Endodermal cell (in vitro differentiated cells): ENCODE results near the gene CDC45. TPM values are rescaled to one million over a fixed set of nuclear protein-coding genes. Genes with fewer than 3 reads are reported as not detected.

Source experiments
- DNase-seq: peaks from one replicate; pipeline ENCODE4 v3.0.0-alpha.2; 2017
- H3K27ac ChIP-seq: 2 replicates; pipeline ENCODE4 v1.5.1; 2013; ENCODE audit warnings: mild to moderate bottlenecking, low read depth, low read length, moderate library complexity
- H3K27me3 ChIP-seq: 2 replicates; pipeline ENCODE4 v1.6.1; 2013; ENCODE audit warnings: mild to moderate bottlenecking, low read length, moderate library complexity; ENCODE audit not compliant: insufficient read depth, control insufficient read depth, poor library complexity, severe bottlenecking
- H3K36me3 ChIP-seq: 2 replicates; pipeline ENCODE4 v1.7.0; 2013; ENCODE audit warnings: mild to moderate bottlenecking, low read length, moderate library complexity; ENCODE audit not compliant: control insufficient read depth, insufficient read depth
- H3K4me1 ChIP-seq: one replicate; pipeline ENCODE4 v1.7.0; 2013; ENCODE audit warnings: low read length; ENCODE audit not compliant: control insufficient read depth, insufficient read depth
- H3K4me3 ChIP-seq: 2 replicates; pipeline ENCODE4 v1.5.1; 2013; ENCODE audit warnings: mild to moderate bottlenecking, low read length, moderate library complexity
- H3K9ac ChIP-seq: 2 replicates; pipeline ENCODE4 v1.6.1; 2013; ENCODE audit warnings: mild to moderate bottlenecking, low read length, moderate library complexity; ENCODE audit not compliant: poor library complexity, severe bottlenecking; ENCODE audit errors: extremely low read depth
- H3K9me3 ChIP-seq: 2 replicates; pipeline ENCODE4 v1.6.1; 2013; ENCODE audit warnings: mild to moderate bottlenecking, low read length, moderate library complexity; ENCODE audit not compliant: control insufficient read depth
- H3K27ac Mint-ChIP-seq: 2 replicates; pipeline ENCODE4 v1.8.0; 2020; ENCODE audit warnings: mixed read lengths
- H3K27me3 Mint-ChIP-seq: 2 replicates; pipeline ENCODE4 v1.8.0; 2021; ENCODE audit warnings: mild to moderate bottlenecking, mixed read lengths; ENCODE audit not compliant: insufficient read depth
- H3K36me3 Mint-ChIP-seq: 2 replicates; pipeline ENCODE4 v1.8.0; 2020; ENCODE audit warnings: low read depth, mixed read lengths
- H3K4me1 Mint-ChIP-seq: 2 replicates; pipeline ENCODE4 v1.8.0; 2020; ENCODE audit warnings: mixed read lengths
- H3K4me3 Mint-ChIP-seq: 2 replicates; pipeline ENCODE4 v1.8.0; 2020; ENCODE audit warnings: mild to moderate bottlenecking, moderate library complexity, mixed read lengths
- H3K9me3 Mint-ChIP-seq: 2 replicates; pipeline ENCODE4 v1.8.0; 2020; ENCODE audit warnings: mild to moderate bottlenecking, mixed read lengths
- CTCF ChIP-seq: fragments of 200-600 bp; sonication (generic); conservative IDR thresholded peaks from 2 replicates; pipeline ENCODE4 v1.5.0; 2021; ENCODE audit warnings: antibody characterized with exemption, mild to moderate bottlenecking
- WGBS, 2 experiments: methylation state at CpG; one replicate each; pipeline versions ENCODE4 v1.1.5 to v1.1.7; 2013; ENCODE audit warnings: missing lambda C conversion rate in 2 of 2, mixed read lengths in 1 of 2; ENCODE audit not compliant: insufficient coverage in 1 of 2, insufficient read length in 1 of 2; 5-methylcytosine and 5-hydroxymethylcytosine counted together
- total RNA-seq, 2 donors: library from RNA; stranded (reverse); fragmentation: NEBNext Ultra II Directional in 1 of 2; extraction: Animal tissue kit (Norgen Biotek cat#: 25700) in 1 of 2; gene quantifications; 2 replicates in 1 of 2; 3 replicates in 1 of 2; pipeline ENCODE4 v1.2.1, GENCODE V29; 2021

Gene CDC45
- total RNA-seq, 2 donors from 2014 or later: 30.3 to 31.2 TPM

GRCh38 chr22:19466126-19466716 lies 13.5 kb upstream of the CDC45 start:
- whole genome bisulfite sequencing, 2 experiments: 93% methylated on average over 14 of the region's 14 CpGs
- no peak overlapping the region for H3K9ac ChIP-seq
- no peak overlapping the region for H3K27ac Mint-ChIP-seq
- H3K4me3 ChIP-seq: no peak overlapping the region
- no peaks in the 10 kb centered on the region for H3K4me1 Mint-ChIP-seq
- DNase-seq: no peak
- no peaks in the 10 kb centered on the region for H3K9me3 ChIP-seq
- H3K36me3 ChIP-seq: peaks cover 96% of the 10 kb centered on the region
- H3K4me3 Mint-ChIP-seq: no peak overlapping the region
- no peaks in the 10 kb centered on the region for H3K4me1 ChIP-seq
- no peak for TF ChIP-seq CTCF
- H3K27me3 Mint-ChIP-seq: no peaks in the 10 kb centered on the region
- peaks cover 68% of the 10 kb centered on the region for H3K36me3 Mint-ChIP-seq
- H3K27ac ChIP-seq: no peak overlapping the region
- no peaks in the 10 kb centered on the region for H3K27me3 ChIP-seq
- H3K9me3 Mint-ChIP-seq: no peaks in the 10 kb centered on the region

- H3K36me3 Mint-ChIP-seq: peaks cover 71% of the 10 kb centered on the region
- H3K9me3 Mint-ChIP-seq: no peaks in the 10 kb centered on the region
- Histone ChIP-seq H3K36me3 (peaks cover 96% of the 10 kb centered on the region), H3K4me1 (no peaks in the 10 kb centered on the region), H3K9me3 (no peaks in the 10 kb centered on the region), H3K27ac (no peak overlapping the region), H3K27me3 (no peaks in the 10 kb centered on the region), H3K4me3 (no peak overlapping the region), H3K9ac (no peak overlapping the region)
- H3K4me1 Mint-ChIP-seq: no peaks in the 10 kb centered on the region
- no peak for DNase-seq
- no peak overlapping the region for H3K4me3 Mint-ChIP-seq
- H3K27ac Mint-ChIP-seq: no peak overlapping the region
- WGBS, 2 experiments: 96% methylated on average over 8 to 9 of the region's 9 CpGs
- TF ChIP-seq CTCF: no peak
- H3K27me3 Mint-ChIP-seq: no peaks in the 10 kb centered on the region
Measured at GRCh38 chr22:19466848-19467752, 12.6 kb upstream of the CDC45 start.

GRCh38 chr22:19467912-19468311 lies 11.8 kb upstream of the CDC45 start:
- no peak overlapping the region for H3K27ac Mint-ChIP-seq
- no peaks in the 10 kb centered on the region for H3K27me3 Mint-ChIP-seq
- no peak for TF ChIP-seq CTCF
- peaks cover 71% of the 10 kb centered on the region for H3K36me3 Mint-ChIP-seq
- no peaks in the 10 kb centered on the region for H3K4me1 ChIP-seq
- H3K36me3 ChIP-seq: peaks cover 97% of the 10 kb centered on the region
- DNase-seq: no peak
- H3K27ac ChIP-seq: no peak overlapping the region
- H3K4me3 ChIP-seq: no peak overlapping the region
- H3K4me1 Mint-ChIP-seq: no peaks in the 10 kb centered on the region
- no peak overlapping the region for H3K9ac ChIP-seq
- WGBS, 2 experiments: 93 to 98% methylated on average over 4 to 6 of the region's 6 CpGs
- H3K9me3 Mint-ChIP-seq: no peaks in the 10 kb centered on the region
- H3K27me3 ChIP-seq: no peaks in the 10 kb centered on the region
- no peak overlapping the region for H3K4me3 Mint-ChIP-seq
- H3K9me3 ChIP-seq: no peaks in the 10 kb centered on the region
